Esophagus muscularis mucosa (tissue), 4 donors: Measurements from ENCODE around the gene PDIA6. TPM values are rescaled to one million over a fixed set of nuclear protein-coding genes. Genes with fewer than 3 reads are reported as not detected.

Source experiments
- DNase-seq: peaks from one replicate; pipeline ENCODE4 v3.0.0-alpha.2; 2017; ENCODE audit errors: extremely low spot score
- H3K27ac ChIP-seq, 4 donors: fragments of 200-600 bp; sonication (generic); replicated peaks in 1 of 4; 1 replicate in 3 of 4; 2 replicates in 1 of 4; pipeline ENCODE4 v1.5.1; 2016 to 2019; ENCODE audit warnings: mild to moderate bottlenecking in 1 of 4
- H3K27me3 ChIP-seq, 4 donors: fragments of 200-600 bp; sonication (generic); one replicate each; pipeline versions ENCODE4 v1.5.1 to v1.6.0; 2016 to 2019
- H3K36me3 ChIP-seq, 4 donors: fragments of 200-600 bp; sonication (generic); one replicate each; pipeline ENCODE4 v1.5.1; 2016 to 2019
- H3K4me1 ChIP-seq, 4 donors: fragments of 200-600 bp; sonication (generic); one replicate each; pipeline ENCODE4 v1.5.1; 2016 to 2019
- H3K4me3 ChIP-seq, 4 donors: fragments of 200-600 bp; sonication (generic); 1 replicate in 2 of 4; 2 replicates in 2 of 4; pipeline ENCODE4 v1.5.1; 2016 to 2019; ENCODE audit warnings: mild to moderate bottlenecking in 4 of 4, moderate library complexity in 1 of 4
- H3K9me3 ChIP-seq, 4 donors: fragments of 200-600 bp; sonication (generic); 1 replicate in 3 of 4; 2 replicates in 1 of 4; pipeline ENCODE4 v1.5.1; 2016 to 2019
- EP300 ChIP-seq: sonication (generic); formaldehyde crosslinking; IDR thresholded peaks from one replicate; pipeline ENCODE4 v1.6.1; 2017; ENCODE audit warnings: antibody characterized with exemption
- POLR2A ChIP-seq: fragments of 450-650 bp; IDR thresholded peaks from one replicate; pipeline ENCODE4 v1.6.1; 2017; ENCODE audit warnings: antibody characterized with exemption, moderate library complexity, mild to moderate bottlenecking, low read depth
- POLR2AphosphoS5 ChIP-seq, 2 donors: sonication (generic); formaldehyde crosslinking; IDR thresholded peaks; one replicate each; pipeline ENCODE4 v1.6.1; 2017; ENCODE audit warnings: antibody characterized with exemption in 2 of 2
- WGBS: methylation state at CpG from one replicate; pipeline ENCODE4 v1.1.5; 2018; 5-methylcytosine and 5-hydroxymethylcytosine counted together
- intact Hi-C: fragments of 100-400 bp; cut with DNase I; formaldehyde crosslinking; loops from one replicate; pipeline ENCODE4 v1.15.1; 2023
- total RNA-seq, 4 donors: library from RNA; depleted of rRNA; stranded (reverse); fragments of >200 nt; gene quantifications; one replicate each; pipeline versions ENCODE4 v1.1.0 to v1.2.1, GENCODE V29; 2016
- TF ChIP-seq, protein P1 (sequence below), 3 experiments: fragments of 200-600 bp in 2 of 3; fragments of 450-650 bp in 1 of 3; sonication (generic) in 2 of 3; IDR thresholded peaks; one replicate each; pipeline ENCODE4 v1.5.1; 2017 to 2019; ENCODE audit warnings: antibody characterized with exemption in 3 of 3, mild to moderate bottlenecking in 2 of 3, moderate library complexity in 1 of 3

Gene PDIA6
- total RNA-seq, 4 donors from 2014 or later, result 64.8 to 99.7 (median 85.3) TPM

DNA sequence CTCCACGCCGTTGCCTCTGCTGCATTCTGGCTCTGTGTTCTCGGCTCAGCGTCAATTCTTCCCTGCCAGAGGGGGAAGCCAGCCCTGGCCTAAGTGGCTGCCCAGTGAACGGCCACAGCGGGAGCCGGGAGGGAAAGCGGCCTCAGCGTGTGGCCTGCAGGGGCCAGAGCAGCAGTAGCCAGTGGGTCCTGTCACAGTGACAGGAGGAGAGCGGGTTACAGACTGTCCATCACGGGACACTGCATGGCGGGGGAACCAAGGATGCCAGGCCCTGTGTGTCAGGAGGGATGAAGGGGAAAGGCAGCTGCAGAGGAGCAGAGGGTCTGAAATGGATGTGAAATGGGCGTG lies 39.7 kb downstream of the PDIA6 start:
- 80% methylated on average over 13 of the region's 13 CpGs for WGBS
- H3K36me3 ChIP-seq, result peaks cover 0 to 10% (median 5%) of the 10 kb centered on the region in 4 donors
- intact Hi-C loops, result no loop called here
- no peaks in the 10 kb centered on the region for H3K9me3 ChIP-seq
- H3K4me3 ChIP-seq, result no peak overlapping the region
- DNase-seq, result no peak
- H3K4me1 ChIP-seq, result peaks cover 0 to 3% (median 0%) of the 10 kb centered on the region in 4 donors
- H3K27ac ChIP-seq, result no peak overlapping the region
- no peaks in the 10 kb centered on the region for H3K27me3 ChIP-seq
- TF ChIP-seq, protein P1, sequence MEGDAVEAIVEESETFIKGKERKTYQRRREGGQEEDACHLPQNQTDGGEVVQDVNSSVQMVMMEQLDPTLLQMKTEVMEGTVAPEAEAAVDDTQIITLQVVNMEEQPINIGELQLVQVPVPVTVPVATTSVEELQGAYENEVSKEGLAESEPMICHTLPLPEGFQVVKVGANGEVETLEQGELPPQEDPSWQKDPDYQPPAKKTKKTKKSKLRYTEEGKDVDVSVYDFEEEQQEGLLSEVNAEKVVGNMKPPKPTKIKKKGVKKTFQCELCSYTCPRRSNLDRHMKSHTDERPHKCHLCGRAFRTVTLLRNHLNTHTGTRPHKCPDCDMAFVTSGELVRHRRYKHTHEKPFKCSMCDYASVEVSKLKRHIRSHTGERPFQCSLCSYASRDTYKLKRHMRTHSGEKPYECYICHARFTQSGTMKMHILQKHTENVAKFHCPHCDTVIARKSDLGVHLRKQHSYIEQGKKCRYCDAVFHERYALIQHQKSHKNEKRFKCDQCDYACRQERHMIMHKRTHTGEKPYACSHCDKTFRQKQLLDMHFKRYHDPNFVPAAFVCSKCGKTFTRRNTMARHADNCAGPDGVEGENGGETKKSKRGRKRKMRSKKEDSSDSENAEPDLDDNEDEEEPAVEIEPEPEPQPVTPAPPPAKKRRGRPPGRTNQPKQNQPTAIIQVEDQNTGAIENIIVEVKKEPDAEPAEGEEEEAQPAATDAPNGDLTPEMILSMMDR (IDR thresholded peaks at IDR 0.05), result no peak
- TF ChIP-seq POLR2A, result no peak
- no peak for TF ChIP-seq EP300
- no peak for TF ChIP-seq POLR2AphosphoS5 (IDR thresholded peaks at IDR 0.05)

DNA sequence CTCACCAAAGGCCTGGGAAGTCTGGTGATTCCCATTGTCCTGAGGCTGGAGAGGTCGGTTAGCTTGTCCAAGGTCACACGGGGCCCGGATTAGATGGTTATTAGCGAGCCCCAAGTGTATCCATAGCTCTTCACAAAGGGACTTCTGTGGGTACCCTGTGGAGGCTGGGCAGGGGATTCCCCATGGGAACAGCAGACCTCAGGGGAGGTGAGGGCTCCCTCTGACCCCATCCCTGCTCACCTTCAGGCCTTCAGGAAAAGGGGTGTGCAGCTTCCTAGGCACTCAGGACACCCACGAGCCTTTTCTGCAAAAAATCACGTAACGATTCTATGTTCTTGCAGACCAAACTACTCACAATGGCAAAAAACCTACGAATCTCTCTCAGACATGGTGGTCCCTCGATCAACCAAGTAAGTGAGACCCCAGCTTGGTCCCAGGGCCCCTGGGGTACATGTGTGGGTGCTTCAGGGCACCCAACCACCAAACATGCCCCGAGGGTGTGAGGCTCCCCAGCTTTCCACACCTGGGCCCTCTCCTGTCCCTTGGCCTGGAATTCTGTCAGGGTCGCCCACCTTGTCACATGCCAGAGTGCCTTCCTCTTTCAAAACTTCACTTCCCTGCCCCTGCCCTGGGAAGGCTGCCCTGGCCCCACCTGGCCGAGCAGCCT lies 40.3 kb downstream of the PDIA6 start:
- no peaks in the 10 kb centered on the region for H3K27me3 ChIP-seq
- H3K27ac ChIP-seq, result no peak overlapping the region
- DNase-seq, result no peak
- H3K4me3 ChIP-seq, result no peak overlapping the region
- intact Hi-C loops, result no loop called here
- H3K9me3 ChIP-seq, result no peaks in the 10 kb centered on the region
- WGBS, result 85% methylated on average over 10 of the region's 12 CpGs
- peaks cover 0 to 3% (median 0%) of the 10 kb centered on the region in 4 donors for H3K4me1 ChIP-seq
- no peak for TF ChIP-seq EP300
- TF ChIP-seq POLR2A, result no peak
- TF ChIP-seq, protein P1 (IDR thresholded peaks at IDR 0.05), result no peak
- TF ChIP-seq POLR2AphosphoS5 (IDR thresholded peaks at IDR 0.05), result no peak
- H3K36me3 ChIP-seq, result peaks cover 0 to 5% (median under 1%) of the 10 kb centered on the region in 4 donors

DNA sequence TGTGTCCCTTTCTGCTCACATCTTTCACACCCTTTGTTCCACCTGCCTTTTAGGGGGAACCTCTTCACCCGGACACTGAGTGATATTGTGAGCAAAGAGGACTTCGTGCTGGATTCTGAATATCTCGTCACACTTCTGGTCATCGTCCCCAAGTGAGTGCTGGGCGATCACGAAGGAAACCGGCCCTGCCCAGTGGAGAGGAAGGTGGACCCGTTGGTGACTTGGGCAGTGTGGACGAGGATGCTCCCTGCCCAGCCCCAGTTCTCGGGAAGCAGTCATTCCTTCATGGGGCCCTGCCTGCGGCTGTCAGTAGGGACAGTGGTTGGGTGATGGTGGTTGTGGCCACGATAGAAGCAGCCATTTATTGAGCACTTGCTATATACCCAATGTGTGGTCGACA lies 40.8 kb downstream of the PDIA6 start:
- no peak overlapping the region for H3K4me3 ChIP-seq
- TF ChIP-seq EP300, result no peak
- no peak for TF ChIP-seq POLR2AphosphoS5 (IDR thresholded peaks at IDR 0.05)
- TF ChIP-seq POLR2A, result no peak
- TF ChIP-seq, protein P1 (IDR thresholded peaks at IDR 0.05), result no peak
- H3K27ac ChIP-seq, result no peak overlapping the region
- no peak for DNase-seq
- no peaks in the 10 kb centered on the region for H3K36me3 ChIP-seq
- intact Hi-C loops, result no loop called here
- no peaks in the 10 kb centered on the region for H3K9me3 ChIP-seq
- no peaks in the 10 kb centered on the region for H3K27me3 ChIP-seq
- 92% methylated on average over 13 of the region's 13 CpGs for WGBS
- peaks cover 0 to 3% (median 0%) of the 10 kb centered on the region in 4 donors for H3K4me1 ChIP-seq

DNA sequence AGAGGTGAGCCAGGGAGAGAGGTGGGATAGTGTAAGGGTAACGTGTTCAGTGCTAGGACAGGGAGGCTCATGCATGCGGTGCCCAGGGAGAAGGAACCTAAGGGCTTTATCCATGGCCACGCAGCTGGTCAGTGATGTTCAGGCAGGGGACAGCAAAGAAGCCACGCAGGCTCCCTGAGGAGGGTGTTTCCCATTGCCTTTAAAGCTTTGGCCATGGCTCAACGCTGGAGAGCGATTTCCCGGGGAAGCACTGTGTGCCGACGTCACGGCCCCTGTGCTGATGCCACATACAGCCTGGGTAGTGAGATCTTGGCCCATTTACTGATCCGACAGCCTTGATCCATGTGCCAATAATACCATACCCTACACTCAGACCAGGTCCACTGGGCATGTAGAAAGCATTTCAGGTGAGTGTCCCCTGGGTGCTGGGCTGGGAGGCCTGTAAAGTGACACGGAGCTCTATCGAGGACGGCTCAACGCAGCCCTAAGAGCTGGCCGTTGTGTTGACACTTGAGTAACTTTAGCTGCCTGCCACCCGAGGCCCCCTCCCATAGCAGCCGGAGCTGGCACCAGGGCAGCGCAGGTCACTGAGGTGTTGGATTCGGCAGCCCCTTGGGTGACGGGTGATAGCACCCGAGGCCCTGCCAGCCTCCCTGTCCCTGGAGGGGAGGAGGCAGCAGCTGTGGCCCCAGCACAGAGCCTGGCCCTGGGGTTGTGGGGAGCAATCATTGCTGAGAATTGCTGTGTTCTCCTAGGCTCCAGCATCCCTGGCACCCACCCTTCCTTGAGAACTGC lies 41.4 kb downstream of the PDIA6 start:
- TF ChIP-seq, protein P1 (IDR thresholded peaks at IDR 0.05), result no peak
- no peak for TF ChIP-seq POLR2A
- no peak for TF ChIP-seq POLR2AphosphoS5 (IDR thresholded peaks at IDR 0.05)
- Histone ChIP-seq H3K4me3 (no peak overlapping the region), H3K27me3 (no peaks in the 10 kb centered on the region), H3K27ac (no peak overlapping the region), H3K4me1 (peaks cover 0 to 3% (median 0%) of the 10 kb centered on the region in 4 donors), H3K9me3 (no peaks in the 10 kb centered on the region), H3K36me3 (no peaks in the 10 kb centered on the region)
- DNase-seq, result no peak
- WGBS, result 76% methylated on average over 17 of the region's 22 CpGs
- intact Hi-C loops, result no loop called here
